ENCODE results near the gene TMEM132D.

DNA sequence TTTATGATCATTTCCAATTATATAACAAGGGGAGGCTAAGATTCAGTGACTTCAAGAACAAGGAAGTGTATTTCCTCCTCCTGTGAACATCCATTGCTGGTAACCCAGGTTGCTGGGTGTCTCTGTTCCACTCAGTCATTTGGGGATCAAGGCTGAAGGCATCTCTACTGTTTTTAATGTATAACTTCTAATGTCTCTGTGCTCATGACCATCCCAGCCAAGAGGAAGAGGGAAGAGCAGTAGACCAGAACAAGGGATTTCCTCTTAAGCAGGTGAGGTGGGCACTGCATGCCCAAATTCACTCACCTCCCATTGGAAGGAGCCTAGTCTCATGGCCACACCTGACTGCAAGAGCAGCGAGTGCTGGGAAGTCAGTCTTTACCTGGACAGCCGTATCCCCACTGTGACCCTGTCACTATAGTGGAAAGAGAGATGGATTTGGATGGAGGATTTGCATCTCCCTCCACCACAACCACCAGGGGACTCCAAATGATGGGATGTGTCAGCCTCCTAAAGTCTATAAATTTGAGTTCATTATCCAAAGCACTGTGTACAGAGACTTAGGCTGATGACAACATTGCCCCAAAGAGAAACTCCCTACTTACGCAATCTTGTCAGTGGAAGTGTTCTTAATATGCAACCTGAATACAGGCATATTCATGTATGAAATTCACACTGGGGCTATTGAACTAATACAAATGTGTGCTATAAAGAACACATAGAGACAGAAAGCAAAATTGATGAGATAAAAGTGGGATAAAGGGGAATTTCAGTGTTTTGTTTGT, 368.7 kb downstream of the TMEM132D start:
- TF ChIP-seq KLF16 (tag by site-specific recombination; IDR thresholded peaks at IDR 0.05) (no peak), ZNF791 (tag by site-specific recombination; IDR thresholded peaks at IDR 0.05) (no peak), ZNF391 (tag by site-specific recombination; IDR thresholded peaks at IDR 0.05; ENCODE audit: borderline replicate concordance, low read depth) (no peak)
- TF ChIP-seq, protein P1, sequence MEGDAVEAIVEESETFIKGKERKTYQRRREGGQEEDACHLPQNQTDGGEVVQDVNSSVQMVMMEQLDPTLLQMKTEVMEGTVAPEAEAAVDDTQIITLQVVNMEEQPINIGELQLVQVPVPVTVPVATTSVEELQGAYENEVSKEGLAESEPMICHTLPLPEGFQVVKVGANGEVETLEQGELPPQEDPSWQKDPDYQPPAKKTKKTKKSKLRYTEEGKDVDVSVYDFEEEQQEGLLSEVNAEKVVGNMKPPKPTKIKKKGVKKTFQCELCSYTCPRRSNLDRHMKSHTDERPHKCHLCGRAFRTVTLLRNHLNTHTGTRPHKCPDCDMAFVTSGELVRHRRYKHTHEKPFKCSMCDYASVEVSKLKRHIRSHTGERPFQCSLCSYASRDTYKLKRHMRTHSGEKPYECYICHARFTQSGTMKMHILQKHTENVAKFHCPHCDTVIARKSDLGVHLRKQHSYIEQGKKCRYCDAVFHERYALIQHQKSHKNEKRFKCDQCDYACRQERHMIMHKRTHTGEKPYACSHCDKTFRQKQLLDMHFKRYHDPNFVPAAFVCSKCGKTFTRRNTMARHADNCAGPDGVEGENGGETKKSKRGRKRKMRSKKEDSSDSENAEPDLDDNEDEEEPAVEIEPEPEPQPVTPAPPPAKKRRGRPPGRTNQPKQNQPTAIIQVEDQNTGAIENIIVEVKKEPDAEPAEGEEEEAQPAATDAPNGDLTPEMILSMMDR (tag by site-specific recombination; IDR thresholded peaks at IDR 0.05) = no peak
- TF ChIP-seq, protein P2, sequence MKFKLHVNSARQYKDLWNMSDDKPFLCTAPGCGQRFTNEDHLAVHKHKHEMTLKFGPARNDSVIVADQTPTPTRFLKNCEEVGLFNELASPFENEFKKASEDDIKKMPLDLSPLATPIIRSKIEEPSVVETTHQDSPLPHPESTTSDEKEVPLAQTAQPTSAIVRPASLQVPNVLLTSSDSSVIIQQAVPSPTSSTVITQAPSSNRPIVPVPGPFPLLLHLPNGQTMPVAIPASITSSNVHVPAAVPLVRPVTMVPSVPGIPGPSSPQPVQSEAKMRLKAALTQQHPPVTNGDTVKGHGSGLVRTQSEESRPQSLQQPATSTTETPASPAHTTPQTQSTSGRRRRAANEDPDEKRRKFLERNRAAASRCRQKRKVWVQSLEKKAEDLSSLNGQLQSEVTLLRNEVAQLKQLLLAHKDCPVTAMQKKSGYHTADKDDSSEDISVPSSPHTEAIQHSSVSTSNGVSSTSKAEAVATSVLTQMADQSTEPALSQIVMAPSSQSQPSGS (tag by site-specific recombination; IDR thresholded peaks at IDR 0.05; ENCODE audit: low read depth) = no peak
- TF ChIP-seq, protein P3, sequence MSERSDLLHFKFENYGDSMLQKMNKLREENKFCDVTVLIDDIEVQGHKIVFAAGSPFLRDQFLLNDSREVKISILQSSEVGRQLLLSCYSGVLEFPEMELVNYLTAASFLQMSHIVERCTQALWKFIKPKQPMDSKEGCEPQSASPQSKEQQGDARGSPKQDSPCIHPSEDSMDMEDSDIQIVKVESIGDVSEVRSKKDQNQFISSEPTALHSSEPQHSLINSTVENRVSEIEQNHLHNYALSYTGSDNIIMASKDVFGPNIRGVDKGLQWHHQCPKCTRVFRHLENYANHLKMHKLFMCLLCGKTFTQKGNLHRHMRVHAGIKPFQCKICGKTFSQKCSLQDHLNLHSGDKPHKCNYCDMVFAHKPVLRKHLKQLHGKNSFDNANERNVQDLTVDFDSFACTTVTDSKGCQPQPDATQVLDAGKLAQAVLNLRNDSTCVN (tag by site-specific recombination; optimal IDR thresholded peaks at IDR 0.05) = no peak

All from HEK293 (cell line).